HG02870 (cell line): ENCODE data around the gene PXMP2.

Source experiments
- ATAC-seq: cut with Tn5 transposase; IDR thresholded peaks from one replicate; pipeline ENCODE4 v1.9.1; 2021; ENCODE audit warnings: mild to moderate bottlenecking, moderate library complexity; ENCODE audit not compliant: unreplicated experiment

Gene PXMP2

GRCh38 chr12:132720606-132721345, 33.4 kb downstream of the PXMP2 start:
- no peak for ATAC-seq

- ATAC-seq, result no peak
These were observed 35.8 kb downstream of the PXMP2 start for GRCh38 chr12:132723015-132723763.

- no peak for ATAC-seq
These were observed 36.4 kb downstream of the PXMP2 start for GRCh38 chr12:132723764-132724140.

- ATAC-seq, result no peak
These were observed 37.3 kb downstream of the PXMP2 start for GRCh38 chr12:132724506-132725241.

GRCh38 chr12:132726386-132726785, 39.0 kb downstream of the PXMP2 start:
- no peak for ATAC-seq

- ATAC-seq, result no peak
These were observed 39.9 kb downstream of the PXMP2 start for GRCh38 chr12:132727091-132727794.

- no peak for ATAC-seq
These were observed 41.1 kb downstream of the PXMP2 start for GRCh38 chr12:132728502-132728901.

GRCh38 chr12:132729541-132730320, 42.3 kb downstream of the PXMP2 start:
- ATAC-seq, result no peak

GRCh38 chr12:132730353-132730752, 43.0 kb downstream of the PXMP2 start:
- ATAC-seq, result no peak

- no peak for ATAC-seq
These were observed 44.2 kb downstream of the PXMP2 start for GRCh38 chr12:132731574-132731973.

- ATAC-seq, result no peak
These were observed 46.8 kb downstream of the PXMP2 start for GRCh38 chr12:132734206-132734605.

GRCh38 chr12:132735496-132735895, 48.1 kb downstream of the PXMP2 start:
- no peak for ATAC-seq

GRCh38 chr12:132736378-132736777, 49.0 kb downstream of the PXMP2 start:
- ATAC-seq, result no peak

GRCh38 chr12:132736913-132737312, 49.5 kb downstream of the PXMP2 start:
- ATAC-seq, result no peak

- ATAC-seq, result no peak
These were observed 52.4 kb downstream of the PXMP2 start for GRCh38 chr12:132739600-132740312.

- no peak for ATAC-seq
These were observed 52.9 kb downstream of the PXMP2 start for GRCh38 chr12:132740313-132740646.

GRCh38 chr12:132740652-132741051, 53.3 kb downstream of the PXMP2 start:
- ATAC-seq, result no peak

GRCh38 chr12:132741620-132742019, 54.2 kb downstream of the PXMP2 start:
- no peak for ATAC-seq

- ATAC-seq, result no peak
These were observed 56.4 kb downstream of the PXMP2 start for GRCh38 chr12:132743831-132744230.

GRCh38 chr12:132746613-132747012, 59.2 kb downstream of the PXMP2 start:
- ATAC-seq, result no peak
